ENCODE results near the gene PCSK6.

DNA sequence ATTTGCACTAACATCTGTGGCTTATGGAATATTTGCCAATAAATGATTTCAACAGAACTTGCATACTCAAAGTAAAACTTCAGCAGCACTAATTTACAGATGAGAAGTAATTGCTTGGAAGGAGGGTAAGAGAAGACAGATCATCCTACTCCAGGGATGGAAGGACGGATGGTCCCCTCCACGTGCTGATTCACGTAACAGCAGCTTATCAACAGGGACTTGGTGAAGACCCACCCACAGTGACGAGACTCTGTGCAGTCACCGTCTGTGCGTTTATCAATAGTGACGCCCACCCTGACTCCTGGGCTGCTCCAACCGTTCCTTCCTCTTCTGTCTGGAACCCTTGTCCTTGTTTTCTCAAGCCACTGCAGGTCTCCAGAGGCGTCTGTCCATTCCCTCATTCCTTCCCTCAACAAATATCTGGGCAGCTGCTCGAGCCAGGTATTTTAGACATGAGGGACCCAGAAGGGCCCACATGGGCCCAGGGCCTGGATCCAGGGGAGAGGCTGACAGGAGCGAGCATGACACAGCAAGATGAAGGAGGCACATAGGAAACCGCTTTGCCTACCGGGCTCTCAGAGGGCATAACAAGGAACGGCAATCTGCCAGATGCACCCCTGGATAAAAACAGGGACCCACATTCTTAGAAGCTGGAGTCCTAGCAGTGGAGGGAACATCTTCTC lies 33.3 kb downstream of the PCSK6 start:
- TF ChIP-seq, protein P1, sequence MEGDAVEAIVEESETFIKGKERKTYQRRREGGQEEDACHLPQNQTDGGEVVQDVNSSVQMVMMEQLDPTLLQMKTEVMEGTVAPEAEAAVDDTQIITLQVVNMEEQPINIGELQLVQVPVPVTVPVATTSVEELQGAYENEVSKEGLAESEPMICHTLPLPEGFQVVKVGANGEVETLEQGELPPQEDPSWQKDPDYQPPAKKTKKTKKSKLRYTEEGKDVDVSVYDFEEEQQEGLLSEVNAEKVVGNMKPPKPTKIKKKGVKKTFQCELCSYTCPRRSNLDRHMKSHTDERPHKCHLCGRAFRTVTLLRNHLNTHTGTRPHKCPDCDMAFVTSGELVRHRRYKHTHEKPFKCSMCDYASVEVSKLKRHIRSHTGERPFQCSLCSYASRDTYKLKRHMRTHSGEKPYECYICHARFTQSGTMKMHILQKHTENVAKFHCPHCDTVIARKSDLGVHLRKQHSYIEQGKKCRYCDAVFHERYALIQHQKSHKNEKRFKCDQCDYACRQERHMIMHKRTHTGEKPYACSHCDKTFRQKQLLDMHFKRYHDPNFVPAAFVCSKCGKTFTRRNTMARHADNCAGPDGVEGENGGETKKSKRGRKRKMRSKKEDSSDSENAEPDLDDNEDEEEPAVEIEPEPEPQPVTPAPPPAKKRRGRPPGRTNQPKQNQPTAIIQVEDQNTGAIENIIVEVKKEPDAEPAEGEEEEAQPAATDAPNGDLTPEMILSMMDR (IDR thresholded peaks at IDR 0.05; ENCODE audit: insufficient read depth, low read length, poor library complexity, severe bottlenecking): no peak
- no peak for TF ChIP-seq EZH2phosphoT487 (conservative IDR thresholded peaks at IDR 0.05; ENCODE audit: low read length)
